Testis (tissue), 2 donors: Measurements from ENCODE around the gene THBD.

Experiments
- CTCF ChIP-seq, 3 experiments: fragments of 450-650 bp in 2 of 3; fragments of 200-600 bp in 1 of 3; sonication (generic) in 1 of 3; IDR thresholded peaks; one replicate each; pipeline ENCODE4 v1.5.1; 2016 to 2019; ENCODE audit warnings: antibody characterized with exemption in 3 of 3, mild to moderate bottlenecking in 2 of 3, moderate library complexity in 1 of 3
- POLR2A ChIP-seq: fragments of 450-650 bp; IDR thresholded peaks from one replicate; pipeline ENCODE4 v1.6.1; 2017; ENCODE audit warnings: antibody characterized with exemption, mild to moderate bottlenecking, moderate library complexity

GRCh38 chr20:23029324-23029723, 20.1 kb downstream of the THBD start:
- TF ChIP-seq CTCF (IDR thresholded peaks at IDR 0.05) (no peak), POLR2A (no peak)
